Kidney glomerular epithelial cell (primary cell): Measurements from ENCODE around the gene HRH1.
"Not testable (repeated sequence)": the region's sequence is repeated elsewhere in the genome, so short reads cannot be mapped to it uniquely, and the experiment has no call there.

ENCODE experiments used
- DNase-seq: peaks from one replicate; lab custom pipeline; 2025; lab: John Stamatoyannopoulos, UW

HRH1 gene

GRCh38 chr3:11154036-11154952, at the start of gene HRH1:
Gene HRH1 (plus strand): TSS chr3:11154493. CDS start chr3:11259038, 104,545 bp downstream.
- peak; percentile 62 for DNase-seq

- not testable (repeated sequence) for DNase-seq
Measured at GRCh38 chr3:11113316-11113715, 41.0 kb upstream of the HRH1 start.

- DNase-seq: no peak
Measured at GRCh38 chr3:11115548-11115947, 38.7 kb upstream of the HRH1 start.

GRCh38 chr3:11116336-11117059, 37.8 kb upstream of the HRH1 start:
- no peak for DNase-seq

- DNase-seq: no peak
Measured at GRCh38 chr3:11117591-11117990, 36.7 kb upstream of the HRH1 start.

- DNase-seq: peak; percentile 78
Measured at GRCh38 chr3:11118181-11118682, 36.1 kb upstream of the HRH1 start.

GRCh38 chr3:11120091-11120805, 34.0 kb upstream of the HRH1 start:
- no peak for DNase-seq

- no peak for DNase-seq
Measured at GRCh38 chr3:11126653-11127052, 27.6 kb upstream of the HRH1 start.

- DNase-seq: no peak
Measured at GRCh38 chr3:11128682-11129632, 25.3 kb upstream of the HRH1 start.

GRCh38 chr3:11130385-11130784, 23.9 kb upstream of the HRH1 start:
- no peak for DNase-seq

GRCh38 chr3:11131371-11131770, 22.9 kb upstream of the HRH1 start:
- peak; percentile 87 for DNase-seq

- DNase-seq: peak; percentile 82
Measured at GRCh38 chr3:11131886-11132285, 22.4 kb upstream of the HRH1 start.

- no peak for DNase-seq
Measured at GRCh38 chr3:11132861-11133260, 21.4 kb upstream of the HRH1 start.

GRCh38 chr3:11134794-11135193, 19.5 kb upstream of the HRH1 start:
- no peak for DNase-seq

GRCh38 chr3:11136116-11136515, 18.2 kb upstream of the HRH1 start:
- no peak for DNase-seq

- peak; percentile 100 for DNase-seq
Measured at GRCh38 chr3:11136830-11137626, 17.3 kb upstream of the HRH1 start.

- no peak for DNase-seq
Measured at GRCh38 chr3:11137627-11137959, 16.7 kb upstream of the HRH1 start.

GRCh38 chr3:11138371-11138770, 15.9 kb upstream of the HRH1 start:
- no peak for DNase-seq

GRCh38 chr3:11140030-11140712, 14.1 kb upstream of the HRH1 start:
- DNase-seq: peak; percentile 22

GRCh38 chr3:11140713-11141104, 13.6 kb upstream of the HRH1 start:
- DNase-seq: no peak
